GM12874 (cell line): ENCODE data around the gene ABR.

Experiments
- TF ChIP-seq, protein P1 (sequence below): IDR thresholded peaks from 2 replicates; pipeline ENCODE4 v1.5.1; 2011; ENCODE audit warnings: low read depth, mild to moderate bottlenecking, control low read depth, low read length, moderate library complexity; ENCODE audit not compliant: insufficient read depth

ABR gene

DNA sequence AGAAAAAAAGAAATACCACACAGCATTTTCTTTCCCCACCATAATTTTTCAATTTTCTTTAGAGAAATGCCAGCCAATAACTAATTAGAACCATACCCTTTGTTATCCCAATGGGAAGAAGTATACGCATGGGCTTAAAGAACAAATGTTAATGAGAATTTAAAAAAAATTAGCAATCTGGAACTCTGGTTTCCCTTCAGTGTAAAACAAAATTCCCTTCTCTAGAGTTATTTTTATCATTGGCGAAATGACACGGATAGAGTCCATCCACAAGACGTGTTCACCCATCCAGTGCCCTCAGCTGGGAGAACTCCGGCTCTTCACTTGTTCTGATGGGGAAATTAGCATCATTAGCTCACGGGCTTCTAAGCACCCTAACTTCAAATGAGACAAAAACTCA, 203.5 kb downstream of the ABR start:
- TF ChIP-seq, protein P1, sequence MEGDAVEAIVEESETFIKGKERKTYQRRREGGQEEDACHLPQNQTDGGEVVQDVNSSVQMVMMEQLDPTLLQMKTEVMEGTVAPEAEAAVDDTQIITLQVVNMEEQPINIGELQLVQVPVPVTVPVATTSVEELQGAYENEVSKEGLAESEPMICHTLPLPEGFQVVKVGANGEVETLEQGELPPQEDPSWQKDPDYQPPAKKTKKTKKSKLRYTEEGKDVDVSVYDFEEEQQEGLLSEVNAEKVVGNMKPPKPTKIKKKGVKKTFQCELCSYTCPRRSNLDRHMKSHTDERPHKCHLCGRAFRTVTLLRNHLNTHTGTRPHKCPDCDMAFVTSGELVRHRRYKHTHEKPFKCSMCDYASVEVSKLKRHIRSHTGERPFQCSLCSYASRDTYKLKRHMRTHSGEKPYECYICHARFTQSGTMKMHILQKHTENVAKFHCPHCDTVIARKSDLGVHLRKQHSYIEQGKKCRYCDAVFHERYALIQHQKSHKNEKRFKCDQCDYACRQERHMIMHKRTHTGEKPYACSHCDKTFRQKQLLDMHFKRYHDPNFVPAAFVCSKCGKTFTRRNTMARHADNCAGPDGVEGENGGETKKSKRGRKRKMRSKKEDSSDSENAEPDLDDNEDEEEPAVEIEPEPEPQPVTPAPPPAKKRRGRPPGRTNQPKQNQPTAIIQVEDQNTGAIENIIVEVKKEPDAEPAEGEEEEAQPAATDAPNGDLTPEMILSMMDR = no peak

DNA sequence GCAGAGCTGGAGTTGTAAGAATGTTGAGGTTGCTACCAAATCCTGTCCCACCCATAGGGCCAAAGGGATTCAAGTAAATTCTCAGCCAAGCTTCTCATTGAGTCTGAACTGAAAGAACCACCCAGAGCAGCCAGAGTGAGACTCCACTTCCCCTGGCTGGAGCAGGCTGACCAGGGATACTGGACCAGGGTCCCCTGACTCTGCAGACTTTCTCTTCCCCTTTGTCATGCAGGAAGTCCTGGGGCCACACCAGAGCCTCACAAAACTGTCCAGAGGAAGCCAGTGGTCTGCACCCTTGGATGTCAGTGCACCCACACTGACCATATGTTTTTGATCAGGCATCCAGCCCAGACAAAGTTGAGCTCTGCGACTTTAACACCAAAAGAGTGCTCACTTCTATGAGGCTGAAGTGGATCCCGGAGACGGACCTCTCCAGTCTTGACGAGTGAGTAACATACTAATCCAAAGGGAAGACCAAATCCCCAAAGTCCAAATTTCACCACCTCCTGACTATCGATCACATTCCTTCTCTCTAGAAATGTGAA, 204.3 kb downstream of the ABR start:
- TF ChIP-seq, protein P1 = no peak

DNA sequence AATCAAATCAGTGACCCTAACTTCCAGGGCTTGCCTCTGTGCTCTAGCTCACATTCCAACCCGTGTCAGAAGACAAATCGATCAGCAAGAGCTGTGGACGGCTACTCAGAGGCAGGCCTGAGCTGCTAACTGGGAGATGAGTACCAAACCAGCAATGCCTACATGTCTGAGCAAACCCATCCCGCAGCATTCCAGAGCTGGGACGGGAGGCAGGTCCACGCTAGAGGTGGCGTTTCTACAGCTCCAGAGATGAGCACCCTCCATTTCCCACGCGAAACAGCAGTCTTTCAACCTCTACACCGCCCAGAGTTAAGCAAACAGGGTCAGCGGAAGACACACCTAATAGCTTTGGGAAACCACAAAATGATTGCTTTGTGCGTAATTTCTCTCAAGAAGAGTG, 206.7 kb downstream of the ABR start:
- TF ChIP-seq, protein P1 = no peak

DNA sequence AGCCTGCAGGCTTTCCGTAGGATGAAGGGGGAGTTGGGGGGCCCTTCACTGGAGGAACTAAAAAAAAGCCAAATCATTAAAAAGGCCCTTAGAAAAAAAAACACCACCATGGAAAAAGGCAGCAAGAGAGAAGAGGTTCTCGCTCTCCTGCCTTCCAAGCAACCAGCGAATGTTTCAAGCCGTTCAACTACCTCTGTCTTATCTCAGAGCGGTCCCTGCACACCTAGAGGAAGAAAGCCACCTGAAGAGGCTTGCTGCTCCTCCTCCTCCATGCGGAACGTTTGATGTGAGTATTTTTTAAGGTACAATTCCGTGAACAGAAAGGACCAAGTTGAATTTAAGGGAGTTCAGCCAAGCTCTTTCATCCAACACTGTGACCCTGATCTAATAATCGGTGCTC, 209.4 kb downstream of the ABR start:
- TF ChIP-seq, protein P1 = no peak

DNA sequence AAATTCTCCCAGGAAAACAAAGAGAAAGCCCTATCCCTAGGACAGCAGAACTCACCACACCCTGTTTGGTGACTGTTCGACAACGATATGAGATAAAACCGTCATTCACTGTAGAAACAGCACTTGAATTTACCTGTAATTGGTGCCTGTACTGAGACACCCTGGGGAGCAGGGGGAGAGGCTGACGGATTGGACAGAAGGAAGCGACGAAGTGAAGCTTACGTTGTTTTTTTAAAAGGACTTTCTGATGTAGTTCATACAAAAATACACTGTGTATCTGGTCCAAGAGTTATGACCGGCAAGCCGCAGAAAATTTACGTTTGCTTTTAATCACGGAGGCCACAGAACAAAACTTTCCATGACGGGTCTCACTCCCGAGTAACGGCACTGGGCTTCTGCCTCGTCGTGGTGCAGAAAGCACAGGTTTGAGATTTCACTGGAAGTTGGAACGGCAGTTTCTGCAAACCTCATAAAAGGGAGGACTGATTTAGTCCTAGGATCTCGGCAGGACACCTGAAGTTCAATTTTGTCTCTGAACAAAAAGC, 209.9 kb downstream of the ABR start:
- TF ChIP-seq, protein P1 = no peak

DNA sequence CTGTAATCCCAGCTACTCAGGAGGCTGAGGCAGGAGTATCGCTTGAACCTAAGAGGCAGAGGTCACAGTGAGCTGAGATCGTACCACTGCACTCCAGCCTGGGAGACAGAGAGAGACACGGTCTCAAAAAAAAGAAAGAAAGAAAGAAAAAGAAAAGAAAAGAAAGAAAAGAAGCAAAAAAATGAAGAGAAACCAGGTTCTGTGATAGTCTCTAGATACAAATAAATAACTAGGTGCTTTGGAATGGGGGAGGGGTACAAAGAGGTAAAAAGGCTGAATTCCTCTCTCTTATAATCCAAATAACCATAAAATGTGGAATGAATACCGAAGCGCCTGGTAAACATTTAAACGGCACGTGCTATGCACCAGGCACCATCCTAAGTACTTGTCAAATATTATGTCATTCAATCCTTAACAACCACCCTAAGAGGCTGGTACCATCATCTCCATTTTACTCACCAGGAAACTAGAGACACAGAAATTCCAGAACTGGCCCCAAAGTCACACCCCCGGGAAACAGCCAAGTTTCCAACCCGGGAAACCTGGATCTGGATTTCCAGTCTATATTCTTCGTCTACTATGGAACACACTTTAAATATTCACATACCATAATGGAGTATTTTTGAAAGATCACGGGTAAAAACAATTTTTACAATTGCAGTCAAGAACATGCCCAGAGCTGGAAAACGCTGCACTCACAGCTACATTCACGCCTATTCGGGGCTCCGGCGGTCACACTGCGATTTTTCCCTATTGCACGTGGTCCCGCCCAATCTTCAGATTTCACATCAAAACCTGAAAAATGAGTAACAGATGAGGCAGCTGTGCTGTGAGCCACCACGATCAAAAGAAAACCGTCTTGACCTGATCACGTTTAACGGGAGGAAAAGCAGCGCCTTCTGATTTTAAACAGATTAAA, 210.7 kb downstream of the ABR start:
- TF ChIP-seq, protein P1 = no peak

DNA sequence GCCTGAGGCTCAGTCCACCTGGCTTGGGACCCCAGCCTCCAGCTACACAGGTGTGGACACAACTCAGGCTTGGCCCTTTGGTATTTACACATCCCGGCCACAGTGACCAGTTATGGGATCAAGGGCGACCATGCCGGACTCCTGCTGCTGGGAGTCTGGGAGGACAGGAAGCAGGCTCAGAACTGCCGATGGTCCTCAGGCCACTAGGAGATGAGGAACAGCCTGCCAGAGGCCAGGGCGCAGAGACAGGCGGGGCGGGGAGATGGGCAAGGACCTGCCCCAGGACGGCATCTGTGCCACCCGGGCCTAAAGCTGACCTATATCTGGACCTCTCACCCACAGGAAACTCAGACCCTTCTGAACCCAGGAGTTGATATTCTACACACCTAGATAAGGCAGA, 212.7 kb downstream of the ABR start:
- TF ChIP-seq, protein P1 = no peak
